Glutamatergic neuron (in vitro differentiated cells): ENCODE data around the gene PTGR1. TPM values are rescaled to one million over a fixed set of nuclear protein-coding genes. Genes with fewer than 3 reads are reported as not detected.

Source experiments
- DNase-seq: peaks from one replicate; pipeline ENCODE4 v3.0.0; 2022
- H3K27ac Mint-ChIP-seq: one replicate; pipeline ENCODE4 v1.8.0; 2020; ENCODE audit warnings: mild to moderate bottlenecking, mixed read lengths, inconsistent platforms; ENCODE audit not compliant: unreplicated experiment
- H3K27me3 Mint-ChIP-seq: one replicate; pipeline ENCODE4 v1.8.0; 2020; ENCODE audit warnings: mild to moderate bottlenecking, moderate library complexity, mixed read lengths, inconsistent platforms; ENCODE audit not compliant: unreplicated experiment
- H3K36me3 Mint-ChIP-seq: one replicate; pipeline ENCODE4 v1.8.0; 2020; ENCODE audit warnings: mild to moderate bottlenecking, mixed read lengths, inconsistent platforms; ENCODE audit not compliant: unreplicated experiment
- H3K4me1 Mint-ChIP-seq: one replicate; pipeline ENCODE4 v1.8.0; 2020; ENCODE audit warnings: mild to moderate bottlenecking, low read depth, mixed read lengths, inconsistent platforms; ENCODE audit not compliant: unreplicated experiment
- H3K4me3 Mint-ChIP-seq: one replicate; pipeline ENCODE4 v1.8.0; 2020; ENCODE audit warnings: mild to moderate bottlenecking, mixed read lengths, inconsistent platforms; ENCODE audit not compliant: unreplicated experiment
- H3K9me3 Mint-ChIP-seq: one replicate; pipeline ENCODE4 v1.8.0; 2020; ENCODE audit warnings: mild to moderate bottlenecking, moderate library complexity, mixed read lengths, inconsistent platforms; ENCODE audit not compliant: unreplicated experiment
- total RNA-seq: library from RNA; stranded (reverse); fragmentation: NEBNext Ultra II Directional; extraction: Animal tissue kit (Norgen Biotek cat#: 25700); gene quantifications from one replicate; pipeline ENCODE4 v1.2.1, GENCODE V29; 2021; ENCODE audit not compliant: unreplicated experiment
- TF ChIP-seq, protein P1 (sequence below): fragments of 200-600 bp; sonication (generic); IDR thresholded peaks from one replicate; pipeline ENCODE4 v1.5.0; 2021; ENCODE audit not compliant: partially characterized antibody, unreplicated experiment

Gene PTGR1
- total RNA-seq, 1 donor from 2014 or later, result 23.4 TPM

DNA sequence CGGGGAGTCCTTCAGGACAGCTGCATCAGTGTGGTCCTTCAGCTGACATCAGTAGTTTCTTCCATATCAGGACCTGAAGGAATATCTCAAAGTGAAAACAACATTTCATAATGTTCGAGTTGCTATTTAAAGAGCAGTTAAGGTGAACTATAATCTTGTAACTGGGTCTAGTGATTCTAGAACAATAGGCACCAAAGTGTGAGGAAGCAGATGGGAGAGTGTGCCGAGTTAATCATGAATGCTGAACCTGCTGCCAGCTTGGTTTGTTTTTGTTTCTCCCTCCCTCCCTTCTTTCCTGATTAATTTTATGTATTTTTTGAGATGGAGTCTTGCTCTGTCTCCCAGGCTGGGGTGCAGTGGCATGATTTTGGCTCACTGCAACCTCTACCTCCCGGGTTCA, 3.6 kb upstream of the PTGR1 start:
- Mint-ChIP-seq H3K9me3 (peaks cover 4% of the 10 kb centered on the region), H3K4me1 (peaks cover 2% of the 10 kb centered on the region), H3K36me3 (no peaks in the 10 kb centered on the region), H3K27ac (no peak overlapping the region), H3K4me3 (no peak overlapping the region), H3K27me3 (peaks cover 2% of the 10 kb centered on the region)
- TF ChIP-seq, protein P1, sequence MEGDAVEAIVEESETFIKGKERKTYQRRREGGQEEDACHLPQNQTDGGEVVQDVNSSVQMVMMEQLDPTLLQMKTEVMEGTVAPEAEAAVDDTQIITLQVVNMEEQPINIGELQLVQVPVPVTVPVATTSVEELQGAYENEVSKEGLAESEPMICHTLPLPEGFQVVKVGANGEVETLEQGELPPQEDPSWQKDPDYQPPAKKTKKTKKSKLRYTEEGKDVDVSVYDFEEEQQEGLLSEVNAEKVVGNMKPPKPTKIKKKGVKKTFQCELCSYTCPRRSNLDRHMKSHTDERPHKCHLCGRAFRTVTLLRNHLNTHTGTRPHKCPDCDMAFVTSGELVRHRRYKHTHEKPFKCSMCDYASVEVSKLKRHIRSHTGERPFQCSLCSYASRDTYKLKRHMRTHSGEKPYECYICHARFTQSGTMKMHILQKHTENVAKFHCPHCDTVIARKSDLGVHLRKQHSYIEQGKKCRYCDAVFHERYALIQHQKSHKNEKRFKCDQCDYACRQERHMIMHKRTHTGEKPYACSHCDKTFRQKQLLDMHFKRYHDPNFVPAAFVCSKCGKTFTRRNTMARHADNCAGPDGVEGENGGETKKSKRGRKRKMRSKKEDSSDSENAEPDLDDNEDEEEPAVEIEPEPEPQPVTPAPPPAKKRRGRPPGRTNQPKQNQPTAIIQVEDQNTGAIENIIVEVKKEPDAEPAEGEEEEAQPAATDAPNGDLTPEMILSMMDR, result no peak
- DNase-seq, result no peak

DNA sequence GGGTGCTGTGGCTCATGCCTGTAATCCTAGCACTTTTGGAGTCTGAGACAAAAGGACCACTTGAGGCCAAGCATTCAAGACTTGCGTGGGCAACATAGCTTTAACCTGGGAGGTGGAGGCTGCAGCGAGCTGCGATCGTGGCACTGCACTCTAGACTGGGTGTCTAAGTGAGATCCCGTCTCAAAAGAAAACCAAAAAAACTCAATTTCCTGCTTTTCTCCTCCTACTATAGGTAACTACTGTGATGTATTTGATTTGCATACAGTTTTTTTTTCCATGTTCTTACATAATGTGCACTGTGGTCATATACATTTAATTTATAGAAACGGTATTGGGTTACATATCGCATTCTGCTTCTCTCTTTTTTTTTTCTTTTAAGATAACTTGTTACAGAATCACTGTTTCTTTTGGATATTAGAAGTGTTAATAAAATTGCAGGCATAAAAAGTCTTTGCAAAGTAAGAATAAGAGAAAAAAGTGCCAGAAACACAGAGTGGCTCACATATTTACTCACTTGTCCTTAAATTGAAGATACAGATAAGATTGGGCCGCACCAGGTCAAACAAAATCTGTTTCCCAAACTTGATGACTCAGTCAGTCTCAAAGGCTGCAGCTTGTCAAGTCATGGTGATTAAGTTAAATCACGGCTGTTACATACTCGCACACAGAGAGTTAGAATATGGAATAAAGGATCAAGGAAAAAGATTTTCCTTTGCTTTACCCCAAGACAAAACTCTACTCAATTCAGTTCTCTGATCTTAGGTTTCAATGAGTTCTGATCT, 2.0 kb upstream of the PTGR1 start:
- peaks cover 2% of the 10 kb centered on the region for H3K4me1 Mint-ChIP-seq
- no peak for DNase-seq
- peaks cover 6% of the 10 kb centered on the region for H3K9me3 Mint-ChIP-seq
- H3K4me3 Mint-ChIP-seq, result no peak overlapping the region
- no peak overlapping the region for H3K27ac Mint-ChIP-seq
- peaks cover 2% of the 10 kb centered on the region for H3K27me3 Mint-ChIP-seq
- H3K36me3 Mint-ChIP-seq, result no peaks in the 10 kb centered on the region
- TF ChIP-seq, protein P1, result no peak

DNA sequence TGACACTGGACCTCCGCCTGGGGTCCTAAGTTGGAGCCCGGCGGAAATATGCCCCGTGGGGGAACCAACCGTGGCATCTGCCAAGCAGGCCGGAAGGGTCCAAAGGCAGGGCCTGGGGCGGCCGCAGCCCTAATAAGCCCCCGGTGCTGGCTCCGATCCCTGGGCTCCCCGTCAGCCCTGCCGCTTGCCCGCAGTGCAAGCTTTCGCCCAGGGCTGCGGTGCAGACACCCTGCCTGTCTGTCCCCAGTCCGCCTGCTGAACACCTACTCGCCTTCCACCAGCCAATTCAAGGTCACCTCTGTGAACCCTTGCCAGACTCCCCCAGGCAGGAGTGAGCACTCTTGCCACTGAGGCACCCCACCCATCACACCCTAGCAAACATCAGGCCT, 502 bp upstream of the PTGR1 start:
- H3K4me3 Mint-ChIP-seq, result peak overlapping the region; percentile 99

DNA sequence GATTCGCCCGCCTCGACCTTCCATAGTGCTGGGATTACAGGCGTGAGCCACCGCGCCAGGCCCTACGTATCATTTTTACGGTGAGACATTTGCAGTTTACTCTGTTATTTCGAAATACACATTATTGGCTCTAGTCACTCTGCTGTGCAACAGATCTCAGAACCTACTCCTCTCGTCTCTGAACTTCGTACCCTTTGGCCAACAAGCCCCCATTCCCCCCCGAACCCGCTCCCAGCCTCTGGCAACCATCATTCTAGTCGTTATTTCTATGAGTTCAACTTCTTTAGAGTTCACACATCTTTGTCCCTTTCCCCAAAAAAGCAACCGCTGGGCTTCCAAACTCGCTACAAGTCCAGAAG, 735 bp downstream of the PTGR1 start:
- TF ChIP-seq, protein P1, result no peak
- no peak for DNase-seq
- H3K4me3 Mint-ChIP-seq, result peak overlapping the region; percentile 99
- H3K36me3 Mint-ChIP-seq, result no peaks in the 10 kb centered on the region
- peaks cover 6% of the 10 kb centered on the region for H3K9me3 Mint-ChIP-seq
- H3K4me1 Mint-ChIP-seq, result peaks cover 2% of the 10 kb centered on the region
- no peak overlapping the region for H3K27ac Mint-ChIP-seq
- H3K27me3 Mint-ChIP-seq, result peaks cover 2% of the 10 kb centered on the region

More for the DNA sequence above, 502 bp upstream of the PTGR1 start:
- Mint-ChIP-seq H3K36me3 (no peaks in the 10 kb centered on the region), H3K27me3 (peaks cover 2% of the 10 kb centered on the region), H3K4me1 (peaks cover 2% of the 10 kb centered on the region), H3K9me3 (peaks cover 6% of the 10 kb centered on the region), H3K27ac (peak overlapping the region; percentile 52)
- TF ChIP-seq, protein P1, result no peak
- no peak for DNase-seq
